IPS DF 4.7 (cell line): ENCODE data around the gene D2HGDH.
"Not testable (repeated sequence)": the region's sequence is repeated elsewhere in the genome, so short reads cannot be mapped to it uniquely, and the experiment has no call there.

Experiments used
- DNase-seq: peaks from one replicate; pipeline ENCODE4 v3.0.0-alpha.2; 2013; ENCODE audit warnings: low spot score; ENCODE audit errors: extremely low read depth

D2HGDH gene

DNA sequence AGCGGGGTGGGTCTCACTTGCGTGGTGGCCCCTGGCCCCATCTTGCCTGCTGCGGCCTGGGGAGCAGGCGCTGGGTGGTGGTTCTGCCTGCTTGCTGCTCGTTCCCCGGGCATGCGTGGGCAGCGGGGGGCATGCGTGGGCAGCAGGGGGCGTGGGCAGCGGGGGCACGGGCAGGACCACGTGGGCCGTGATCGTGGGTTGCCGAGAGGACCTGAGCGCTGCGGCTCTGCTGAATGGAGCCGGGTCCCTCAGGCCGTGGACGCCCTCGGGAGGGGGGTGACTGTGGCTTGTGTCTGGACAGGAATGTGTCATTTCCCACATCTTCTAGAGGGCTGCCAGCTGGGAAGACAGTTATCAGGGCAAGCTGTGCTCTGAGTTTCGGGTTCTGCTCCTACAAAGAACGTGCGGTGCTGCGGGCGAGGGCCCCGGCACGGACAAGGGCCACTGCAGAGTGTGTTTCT lies 33.9 kb downstream of the D2HGDH start:
- no peak for DNase-seq

DNA sequence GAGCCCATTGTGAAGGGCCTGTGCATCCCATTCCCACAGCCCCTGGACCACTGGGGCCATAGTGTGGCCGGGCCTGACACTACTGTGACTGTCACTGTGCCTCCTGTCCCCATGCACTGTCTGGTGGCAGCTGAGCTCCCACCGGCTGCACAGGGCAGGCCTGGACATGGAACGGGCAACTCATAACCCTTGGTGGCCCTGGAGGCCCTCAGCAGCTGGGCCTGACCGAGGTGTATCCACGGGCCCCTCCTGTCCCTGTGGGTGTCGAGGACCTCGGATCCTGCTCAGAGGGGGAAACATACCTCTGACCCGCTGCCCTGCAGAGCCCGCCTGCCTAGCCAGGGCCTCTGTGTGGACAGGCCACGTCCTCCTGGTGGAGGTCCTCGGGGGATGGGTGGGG lies 34.4 kb downstream of the D2HGDH start:
- no peak for DNase-seq

GRCh38 chr2:241769819-241770184 lies 35.4 kb downstream of the D2HGDH start:
- DNase-seq: no peak

DNA sequence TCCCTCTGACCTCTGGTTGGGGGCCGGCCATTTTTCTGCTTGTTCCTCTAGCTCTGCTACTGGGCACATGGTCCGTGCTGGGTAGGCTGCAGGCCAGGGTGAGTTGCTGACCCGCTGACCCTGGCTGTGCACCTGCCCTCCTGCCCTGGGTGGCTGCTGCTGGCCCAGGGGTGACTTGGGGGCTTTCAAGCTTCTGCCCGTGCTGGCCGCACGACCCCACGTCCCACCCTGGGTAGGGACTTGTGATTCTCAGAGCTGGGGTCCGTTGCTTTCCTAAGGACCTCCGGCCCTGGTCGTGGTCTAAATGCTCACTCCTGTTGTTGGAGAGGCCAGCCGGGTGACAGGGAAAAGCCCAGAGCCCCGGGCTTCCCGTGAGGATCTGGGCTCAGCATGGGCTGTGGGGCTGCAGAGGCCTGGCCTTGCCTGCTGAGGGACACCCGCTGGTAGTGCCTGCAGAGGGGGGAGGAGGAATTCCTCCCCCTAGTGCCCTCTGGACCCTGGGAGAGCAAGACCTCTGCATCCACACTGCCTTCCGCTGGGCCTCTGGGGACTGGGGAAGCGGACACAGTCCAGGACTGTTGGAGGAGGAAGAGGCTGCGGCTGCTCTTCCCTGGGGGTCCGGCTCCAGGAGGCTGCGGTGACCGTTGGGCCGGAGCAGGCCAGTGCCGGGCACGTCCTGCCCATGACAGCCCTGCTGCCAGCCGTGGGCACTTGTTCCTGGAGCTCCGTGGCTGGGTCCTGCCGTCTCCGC lies 35.9 kb downstream of the D2HGDH start:
- no peak for DNase-seq

DNA sequence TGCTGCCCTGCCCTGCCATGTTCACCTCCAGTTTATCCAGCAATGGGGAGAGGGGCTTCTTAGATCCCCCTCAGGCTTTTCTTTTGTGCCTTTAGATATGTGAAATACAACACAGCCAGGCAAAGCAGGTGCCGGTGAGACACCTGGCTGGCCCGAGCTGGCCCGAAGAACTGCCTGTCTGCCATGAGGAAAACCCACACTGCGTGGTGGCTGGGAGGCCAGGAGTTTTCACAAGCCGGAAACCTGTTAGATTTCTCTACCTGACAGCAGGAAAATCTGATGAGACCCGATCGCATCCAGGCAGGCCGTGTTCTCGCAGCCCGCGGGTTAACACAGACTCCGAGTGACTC lies 36.5 kb downstream of the D2HGDH start:
- DNase-seq: no peak

GRCh38 chr2:241771286-241772062 lies 37.0 kb downstream of the D2HGDH start:
- DNase-seq: no peak

- DNase-seq: no peak
Observed at GRCh38 chr2:241772063-241772499, 37.7 kb downstream of the D2HGDH start.

- DNase-seq: no peak
Observed at GRCh38 chr2:241773511-241774418, 39.3 kb downstream of the D2HGDH start.

DNA sequence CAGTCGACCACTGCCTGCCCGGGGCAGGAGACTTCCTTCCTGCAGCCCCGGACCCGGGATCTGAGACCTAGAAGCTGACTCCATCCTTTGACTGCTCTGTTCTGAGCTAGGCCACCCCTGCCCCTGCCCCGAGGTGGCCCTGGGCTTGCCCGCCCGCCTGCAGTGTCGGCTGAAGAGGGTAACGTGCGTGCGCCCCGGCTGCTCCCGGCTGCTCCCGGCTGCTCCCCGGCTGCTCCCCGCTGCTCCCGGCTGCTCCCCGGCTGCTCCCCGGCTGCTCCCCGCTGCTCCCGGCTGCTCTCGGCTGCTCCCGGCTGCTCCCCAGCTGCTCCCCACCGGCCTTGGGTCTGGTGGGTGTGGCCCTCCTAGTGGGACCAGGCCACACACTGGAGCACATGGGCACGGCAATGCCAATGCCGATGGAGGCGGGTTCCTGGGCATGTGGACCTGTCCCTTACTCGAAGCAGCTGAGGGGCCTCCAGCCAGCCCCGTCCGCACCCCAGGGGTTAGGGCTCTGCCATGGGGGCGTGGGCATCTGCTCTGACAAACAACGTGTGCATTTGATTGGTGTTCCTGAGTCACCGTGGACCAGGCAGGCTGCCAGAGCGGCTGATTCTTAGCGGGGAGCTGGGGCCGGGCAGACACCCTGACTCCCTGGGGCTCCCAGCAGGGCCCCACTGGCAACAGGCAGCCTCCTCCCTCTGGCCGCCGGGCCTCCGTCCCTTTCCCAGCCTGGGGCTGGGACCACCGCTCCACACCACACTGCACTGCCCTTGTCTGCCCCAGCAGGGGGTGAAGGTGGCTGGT lies 40.2 kb downstream of the D2HGDH start:
- no peak for DNase-seq

GRCh38 chr2:241775223-241776177 lies 41.1 kb downstream of the D2HGDH start:
- DNase-seq: no peak

GRCh38 chr2:241776336-241777169 lies 42.1 kb downstream of the D2HGDH start, which contains the start of gene GAL3ST2:
TSS of gene GAL3ST2 (plus strand) at chr2:241776822. CDS start at chr2:241776956, 134 bp downstream.
- DNase-seq: no peak

DNA sequence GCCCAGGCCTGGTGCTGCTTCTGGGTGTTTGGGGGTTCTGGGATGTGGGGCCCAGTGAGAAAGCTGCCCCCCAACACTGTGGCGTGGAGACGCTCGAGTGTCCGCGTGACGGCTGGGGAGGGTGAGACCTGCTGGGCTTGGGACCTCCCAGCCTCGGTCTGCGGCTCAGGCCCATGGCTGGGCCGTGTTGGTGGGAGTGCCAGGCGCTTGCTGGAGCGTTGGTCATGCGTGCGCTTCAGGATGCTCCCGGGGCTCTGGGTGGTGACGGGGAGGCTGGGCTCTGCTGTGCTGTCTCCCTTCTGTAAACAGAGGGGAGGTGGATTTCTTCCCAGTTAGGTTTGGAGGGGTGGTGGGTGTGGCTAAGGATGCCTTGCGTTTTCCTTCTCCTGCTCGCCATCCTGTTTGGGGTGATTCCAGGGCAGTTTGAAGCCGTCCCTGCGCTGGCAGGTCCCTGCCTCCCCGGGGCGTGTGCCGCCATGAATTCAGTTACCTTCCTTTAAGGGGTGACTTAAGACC lies 42.8 kb downstream of the D2HGDH start:
- no peak for DNase-seq

DNA sequence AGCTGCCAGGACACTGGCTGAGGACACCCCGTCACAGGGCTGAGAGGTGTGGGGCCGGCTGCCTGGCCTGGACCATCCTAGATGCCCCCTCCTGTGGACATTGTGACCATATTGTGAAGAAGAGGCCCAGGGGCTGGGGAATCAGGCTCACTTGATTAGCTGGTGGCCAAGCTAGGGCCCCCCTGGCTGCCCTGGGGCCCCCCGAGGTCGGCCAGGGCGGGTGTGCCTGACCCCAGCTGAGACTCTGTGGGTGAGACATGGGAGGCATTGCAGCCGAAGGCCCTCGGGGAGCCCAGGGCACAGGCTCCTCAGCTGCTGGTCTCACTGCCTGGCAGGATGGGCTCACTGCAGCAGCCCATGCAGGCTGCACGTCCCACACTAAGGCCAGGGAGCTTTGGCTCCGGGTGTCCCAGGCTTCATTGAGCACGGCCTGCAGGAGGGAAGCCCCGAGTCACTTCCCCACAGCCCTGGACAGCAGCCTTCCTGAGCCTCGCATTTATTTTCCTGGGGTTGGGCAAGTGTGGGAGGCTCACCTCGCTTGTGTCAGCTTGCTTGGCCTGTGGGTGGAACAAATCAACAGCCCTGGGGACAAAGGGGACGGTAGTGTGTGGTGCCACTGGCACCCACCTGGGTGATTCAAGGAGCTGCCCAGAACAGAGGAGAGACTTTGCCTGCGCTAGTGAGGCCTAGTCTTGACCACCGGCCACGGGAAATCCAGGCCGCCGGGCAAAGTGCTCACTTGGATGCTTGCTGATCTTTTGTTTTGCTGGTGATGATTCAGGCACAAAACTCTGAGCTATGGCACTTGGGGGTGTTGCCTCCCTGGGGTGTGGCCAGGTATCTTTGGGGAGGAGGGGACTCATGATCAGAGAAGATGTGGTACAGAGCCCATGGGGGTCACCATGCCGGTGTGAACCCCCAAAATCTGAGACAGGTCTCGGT lies 43.5 kb downstream of the D2HGDH start:
- no peak for DNase-seq

- no peak for DNase-seq
Observed at GRCh38 chr2:241780939-241781569, 46.6 kb downstream of the D2HGDH start.

GRCh38 chr2:241782053-241782452 lies 47.6 kb downstream of the D2HGDH start:
- not testable (repeated sequence) for DNase-seq

DNA sequence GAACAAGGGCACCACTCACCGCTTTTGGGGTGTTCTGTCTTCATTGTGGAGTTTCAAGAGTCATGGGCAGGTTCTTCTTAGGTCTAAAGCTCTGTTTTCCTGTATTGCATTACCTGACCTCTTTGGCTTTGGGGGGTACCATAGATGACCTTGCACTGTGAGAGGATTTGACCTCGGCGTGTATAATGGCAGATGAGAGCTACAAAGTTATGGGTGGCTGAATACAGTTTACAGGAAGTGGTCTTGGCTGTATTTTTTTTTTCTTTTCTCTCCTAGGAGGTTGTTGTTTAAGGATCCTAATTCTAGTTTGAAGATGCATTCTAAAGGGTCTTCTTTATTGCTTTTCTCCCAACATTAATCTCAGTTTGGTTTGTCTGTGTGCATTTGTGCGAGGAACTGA lies 53.7 kb downstream of the D2HGDH start:
- no peak for DNase-seq

- no peak for DNase-seq
Observed at GRCh38 chr2:241788572-241788971, 54.1 kb downstream of the D2HGDH start.
